GOT3 (cell line): ENCODE results near the gene GPR17.

Experiments
- DNase-seq: peaks from one replicate; lab custom pipeline; 2025; ENCODE audit warnings: mixed read lengths; lab: John Stamatoyannopoulos, UW

Gene GPR17

DNA sequence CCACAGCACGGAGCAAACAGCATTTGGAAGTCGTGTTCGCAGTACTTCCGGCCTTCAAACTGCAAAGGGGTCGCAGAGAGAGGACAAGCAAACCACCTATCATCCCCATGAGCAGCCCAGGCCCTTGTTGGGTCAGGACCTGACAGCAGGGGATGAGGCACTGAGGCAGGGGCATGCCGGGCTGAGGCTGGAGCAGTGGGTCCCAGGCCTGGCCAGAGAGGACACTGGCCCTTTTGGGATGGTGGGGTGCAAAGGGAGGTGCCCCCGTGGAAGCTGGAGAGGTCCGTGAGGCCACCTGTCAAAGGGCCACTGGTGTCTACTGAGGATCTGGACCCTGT is 8.9 kb downstream of the GPR17 start:
- DNase-seq: no peak

DNA sequence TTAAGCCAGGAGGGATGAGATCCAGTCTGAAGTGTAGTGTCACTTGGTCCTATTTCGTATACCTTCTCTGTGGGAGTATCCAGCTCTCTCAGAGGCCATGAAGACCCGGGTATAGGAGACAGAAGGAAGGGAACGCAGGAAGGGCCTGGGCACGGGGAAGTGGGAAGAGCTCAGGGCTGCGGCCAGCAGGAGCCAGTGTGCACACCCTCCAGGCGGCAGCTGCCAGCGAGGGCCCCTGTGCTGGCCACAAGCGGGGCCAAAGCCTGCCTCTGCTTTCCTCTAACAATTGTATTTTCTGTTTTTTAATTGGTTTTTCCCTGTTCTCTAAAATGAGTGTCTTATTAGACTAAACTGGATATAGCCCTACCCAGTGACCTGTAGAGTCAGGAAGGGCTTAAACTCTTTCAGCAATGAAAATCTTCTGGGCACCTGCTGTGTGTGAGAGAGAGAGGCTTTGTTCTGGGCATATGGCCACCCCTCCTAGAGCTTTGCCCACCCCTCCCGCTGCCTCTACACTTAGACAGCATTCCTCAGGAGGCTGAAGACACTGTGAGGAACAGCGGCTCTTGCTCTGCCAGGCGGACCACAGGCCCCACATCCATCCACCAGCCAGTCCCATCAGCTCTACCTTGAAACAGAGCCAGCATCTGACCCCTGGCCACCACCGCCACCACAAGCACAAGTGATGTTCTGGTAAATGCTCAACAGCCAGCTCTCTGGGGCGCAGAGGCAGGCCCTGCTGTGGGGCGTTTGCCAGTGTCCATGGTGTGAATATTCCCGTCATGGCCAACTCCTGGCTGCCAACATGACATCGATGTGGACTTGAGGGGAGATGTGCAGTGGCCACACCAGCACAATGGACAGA is 9.5 kb downstream of the GPR17 start:
- DNase-seq: no peak

DNA sequence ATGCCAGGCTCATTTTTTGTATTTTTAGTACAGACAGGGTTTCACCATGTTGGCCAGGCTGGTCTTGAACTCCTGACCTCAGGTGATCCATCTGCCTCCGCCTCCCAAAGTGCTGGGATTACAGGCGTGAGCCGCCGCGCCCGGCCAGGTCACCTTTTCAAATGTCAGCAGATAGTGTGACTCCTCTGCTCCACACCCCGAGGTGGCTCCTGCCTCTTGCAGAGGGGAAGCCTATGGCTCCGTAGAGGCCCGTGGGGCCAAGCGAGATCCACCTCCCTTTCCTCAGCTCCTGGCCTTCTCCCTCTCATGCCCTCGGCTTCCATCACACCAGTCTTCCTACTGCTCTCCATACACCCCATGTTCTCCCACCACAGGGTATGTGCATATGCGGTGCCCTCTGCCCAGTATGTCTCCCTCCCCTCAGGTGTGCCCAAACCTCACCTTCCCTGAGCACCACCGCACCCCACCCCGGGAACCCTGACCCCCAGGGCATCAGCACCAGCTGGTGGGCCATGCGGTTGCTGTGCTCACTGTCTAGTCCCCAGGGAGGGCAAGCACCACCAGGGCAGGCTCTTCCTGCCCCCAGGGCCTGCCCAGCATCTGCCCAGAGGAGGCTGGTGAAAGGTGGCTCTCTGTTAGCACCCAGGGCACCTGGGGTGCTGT is 10.7 kb downstream of the GPR17 start:
- DNase-seq: no peak

DNA sequence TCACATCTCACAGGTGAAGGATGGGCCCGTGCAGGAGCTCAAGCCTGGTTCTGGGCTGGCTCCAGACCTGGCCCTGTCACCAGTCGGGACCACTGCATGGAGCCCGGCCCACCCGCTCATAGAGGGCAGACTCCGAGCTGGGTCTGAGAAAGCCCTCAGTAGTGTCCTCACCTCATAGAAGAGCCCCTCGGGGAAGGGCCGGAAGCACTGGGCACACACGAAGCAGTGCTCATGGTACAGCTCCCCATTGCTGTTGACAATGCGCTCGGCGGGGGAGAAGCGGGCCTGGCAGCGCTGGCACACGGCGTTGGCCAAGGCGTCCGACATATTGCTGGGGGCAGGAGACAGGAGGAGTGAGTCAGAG is 11.3 kb downstream of the GPR17 start:
- no peak for DNase-seq

DNA sequence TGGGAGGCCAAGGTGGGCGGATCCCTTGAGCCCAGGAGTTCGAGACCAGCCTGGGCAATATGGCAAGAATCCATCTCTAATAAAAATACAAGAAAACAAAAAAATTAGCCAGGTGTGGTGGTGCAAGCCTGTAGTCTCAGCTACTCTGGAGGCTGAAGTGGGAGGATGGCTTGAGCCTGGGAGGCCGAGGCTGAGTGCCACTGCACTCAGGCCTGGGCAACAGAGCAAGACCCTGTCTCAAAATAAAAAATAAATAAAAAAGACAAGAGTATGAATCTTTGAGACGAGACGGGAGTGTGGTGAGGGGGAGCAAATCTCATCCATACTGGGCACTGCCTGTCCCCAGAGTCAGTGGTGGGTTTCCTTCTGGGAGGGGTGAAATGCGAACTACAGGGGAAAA is 12.2 kb downstream of the GPR17 start:
- no peak for DNase-seq

DNA sequence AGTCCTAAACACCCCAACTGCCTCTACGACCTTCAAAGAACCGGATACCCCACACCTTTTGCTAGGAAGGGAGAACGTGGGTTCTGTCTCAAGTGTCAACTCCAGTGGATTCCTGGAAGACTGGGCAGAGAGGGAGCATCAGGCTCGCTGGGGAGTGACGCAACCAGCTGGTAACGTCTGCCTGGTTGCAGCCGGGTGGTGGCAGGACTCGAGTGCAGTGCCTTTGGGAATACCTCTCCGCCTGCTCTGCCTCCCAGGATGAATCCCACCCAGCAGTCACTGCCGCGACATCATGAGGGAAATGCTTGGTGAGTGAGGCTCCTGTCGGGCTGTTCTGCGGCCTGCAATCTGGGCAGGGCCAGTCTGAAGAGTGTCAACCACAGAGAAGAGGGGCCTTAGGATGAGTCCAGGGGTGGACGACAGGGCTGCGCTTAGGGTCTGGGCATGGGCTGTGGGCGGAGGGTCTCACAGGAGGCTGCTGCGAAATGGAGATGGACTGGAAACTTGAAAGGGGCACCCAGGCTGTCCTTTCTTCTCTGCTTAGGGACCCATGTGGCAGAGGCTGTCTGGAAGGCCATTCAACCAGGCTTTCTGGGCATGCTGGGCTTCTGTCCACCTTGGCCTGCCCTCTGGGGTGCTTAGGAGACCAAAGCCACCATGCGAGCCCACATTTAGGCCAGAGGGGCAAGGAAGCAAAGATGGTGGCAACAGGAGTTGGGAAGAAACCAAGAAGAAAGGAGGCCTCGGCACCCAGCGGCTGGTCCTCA is 12.9 kb downstream of the GPR17 start:
- DNase-seq: no peak

DNA sequence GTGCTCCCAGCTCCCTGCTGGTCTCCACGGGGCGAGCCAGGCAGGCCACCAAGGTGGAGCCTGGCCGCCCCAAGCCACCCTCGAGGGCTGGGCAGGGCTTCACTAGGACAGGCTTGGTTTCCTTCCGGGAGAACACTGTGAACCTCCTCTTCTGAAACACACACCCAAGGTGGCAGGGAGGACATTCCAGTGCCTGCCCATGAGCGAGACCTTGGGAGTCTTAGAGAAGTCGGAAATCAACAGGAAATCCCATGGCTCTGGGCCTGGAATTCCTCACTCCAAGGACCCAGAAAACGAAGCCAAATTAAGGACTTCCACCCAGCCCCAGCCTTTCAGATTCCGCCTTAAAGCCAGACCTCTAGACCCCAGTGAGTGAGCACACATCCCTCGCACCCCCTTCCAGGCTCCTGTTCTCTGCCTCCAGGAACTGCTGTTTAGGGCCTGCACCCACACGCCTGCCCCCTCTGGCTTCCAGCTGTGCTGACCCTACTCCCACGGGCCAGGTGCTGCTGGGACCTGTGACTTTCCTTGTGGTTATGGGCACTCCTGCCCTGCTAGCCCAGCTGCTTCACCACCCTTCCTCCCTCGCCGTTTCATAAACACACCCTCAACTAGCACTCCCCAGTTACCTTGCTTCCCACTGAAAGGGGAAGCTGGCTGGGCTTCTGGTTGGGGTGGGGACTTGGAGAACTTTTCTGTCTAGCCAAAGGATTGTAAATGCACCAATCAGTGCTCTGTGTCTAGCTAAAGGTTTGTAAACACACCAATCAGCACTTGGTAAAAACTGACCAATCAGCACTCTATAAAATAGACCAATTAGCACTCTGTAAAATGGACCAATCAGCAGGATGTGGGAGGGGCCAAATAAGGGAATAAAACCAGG is 13.7 kb downstream of the GPR17 start:
- no peak for DNase-seq

DNA sequence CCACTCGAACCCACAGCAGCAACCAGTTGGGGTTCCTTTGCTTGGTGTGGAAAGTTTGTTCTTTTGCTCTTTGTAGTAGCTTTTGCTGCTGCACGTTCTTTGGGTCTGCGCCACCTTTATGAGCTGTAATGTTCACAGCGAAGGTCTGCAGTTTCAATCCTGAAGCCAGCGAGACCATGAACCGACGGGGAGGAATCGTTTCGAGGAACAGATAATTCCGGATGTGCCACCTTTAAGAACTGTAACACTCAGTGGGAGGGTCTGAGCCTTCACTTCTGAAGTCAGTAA is 14.3 kb downstream of the GPR17 start:
- DNase-seq: no peak

DNA sequence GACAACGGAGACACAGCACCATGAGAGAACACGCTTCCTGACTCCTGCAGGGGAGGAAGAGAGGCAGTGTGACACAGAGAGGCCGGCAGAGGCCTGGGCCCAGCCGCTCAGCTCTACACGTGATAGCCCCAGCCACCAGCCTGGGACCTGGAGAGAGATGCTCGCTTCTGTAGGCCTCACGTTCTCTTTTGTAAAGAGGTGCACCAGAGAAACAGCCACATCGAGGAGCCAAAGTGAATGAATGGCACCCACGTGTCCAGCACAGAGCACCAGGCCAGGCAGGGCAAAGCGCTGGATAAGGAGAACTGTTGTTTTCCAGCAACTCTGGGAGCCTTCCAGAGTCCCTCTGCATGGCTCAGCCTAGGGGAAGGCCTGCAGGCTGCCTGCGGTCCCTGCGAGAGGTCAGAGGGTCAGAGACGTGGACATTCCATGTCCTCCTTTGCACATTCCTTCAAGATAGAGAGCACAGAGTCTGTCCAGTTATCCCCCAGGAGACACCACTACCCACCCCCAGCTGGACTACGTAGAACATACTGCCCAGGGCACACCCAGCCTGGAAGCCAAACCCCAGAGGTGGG is 15.2 kb downstream of the GPR17 start:
- no peak for DNase-seq

DNA sequence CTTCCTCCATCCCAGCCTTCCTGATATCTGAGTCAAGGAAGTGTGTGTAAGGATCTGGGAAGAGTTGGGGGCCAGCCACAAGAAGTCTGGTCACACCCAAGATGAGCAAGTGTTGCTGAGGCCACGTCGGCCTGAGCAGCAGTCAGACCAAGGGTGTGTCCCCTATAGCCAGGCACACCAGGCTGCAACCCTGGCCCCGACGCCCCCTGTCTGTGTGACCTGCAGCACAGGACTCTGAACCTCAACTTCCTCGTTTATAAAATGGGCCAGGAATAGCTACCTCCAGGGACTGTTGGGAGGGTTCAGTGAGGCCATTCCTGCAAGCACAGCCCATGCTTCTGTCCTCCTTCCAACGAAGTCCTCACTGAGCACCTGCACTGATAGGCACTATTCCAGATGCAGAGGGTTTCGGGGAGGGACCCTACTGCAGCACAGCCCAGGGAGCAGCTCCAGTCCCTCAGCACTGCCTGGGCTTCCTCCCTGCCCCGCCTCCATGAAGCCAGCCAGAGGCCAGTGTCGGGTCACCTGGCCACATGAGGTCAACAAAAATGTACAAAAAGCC is 16.1 kb downstream of the GPR17 start:
- DNase-seq: no peak

DNA sequence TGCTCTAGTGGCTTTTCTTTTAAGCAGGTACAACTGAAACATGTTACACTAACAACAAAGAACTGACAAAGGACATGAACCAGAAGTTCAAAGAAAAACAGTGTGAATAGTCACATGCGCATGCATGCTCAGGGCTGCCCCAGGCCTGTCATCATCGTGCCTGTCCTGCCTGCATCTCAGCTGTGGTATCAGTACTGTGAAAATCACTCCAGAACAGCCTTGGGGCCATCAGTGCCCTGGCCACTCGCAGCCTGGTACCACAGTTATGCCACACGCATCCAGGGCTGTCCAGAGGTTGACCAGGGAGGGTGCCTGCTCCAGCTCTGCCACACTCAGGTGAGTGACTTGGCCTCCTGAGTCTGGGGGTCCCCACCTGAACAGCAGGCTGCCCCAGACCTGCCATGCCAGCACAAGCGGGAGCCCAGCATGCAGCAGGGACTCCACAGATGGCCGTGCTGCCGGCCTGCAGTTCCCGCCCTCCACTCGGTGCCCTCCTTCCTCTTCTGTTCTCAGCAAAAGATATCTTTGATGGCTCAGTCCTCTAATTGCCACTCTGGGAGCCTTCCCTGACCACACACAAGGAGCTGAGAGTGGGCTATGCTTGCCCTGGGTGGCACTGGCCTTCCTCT is 17.1 kb downstream of the GPR17 start:
- DNase-seq: no peak

DNA sequence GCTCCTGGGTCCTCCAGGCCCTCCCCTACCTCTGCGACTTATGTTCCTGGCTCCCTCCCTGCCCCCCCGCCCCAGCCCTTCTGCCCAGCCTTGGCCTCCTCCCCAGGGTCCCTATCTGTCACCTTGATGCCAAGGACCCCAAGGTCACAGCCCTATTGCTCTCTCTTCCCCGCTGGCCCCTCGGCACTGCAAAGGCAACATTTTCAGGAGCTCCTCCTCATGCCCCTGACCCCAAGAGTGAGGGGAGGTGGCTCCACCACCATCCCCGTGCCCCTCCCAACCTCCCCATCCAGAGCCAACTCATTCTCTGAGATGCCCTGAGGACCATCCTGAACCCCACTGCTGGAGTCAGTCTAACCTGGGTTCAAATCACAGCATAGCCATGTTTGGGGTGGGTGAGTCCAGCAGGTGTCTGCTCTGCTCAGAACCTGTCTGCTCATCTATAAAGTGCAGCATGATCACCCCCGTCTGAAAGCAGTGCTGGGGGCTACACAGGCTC is 17.7 kb downstream of the GPR17 start:
- DNase-seq: no peak

DNA sequence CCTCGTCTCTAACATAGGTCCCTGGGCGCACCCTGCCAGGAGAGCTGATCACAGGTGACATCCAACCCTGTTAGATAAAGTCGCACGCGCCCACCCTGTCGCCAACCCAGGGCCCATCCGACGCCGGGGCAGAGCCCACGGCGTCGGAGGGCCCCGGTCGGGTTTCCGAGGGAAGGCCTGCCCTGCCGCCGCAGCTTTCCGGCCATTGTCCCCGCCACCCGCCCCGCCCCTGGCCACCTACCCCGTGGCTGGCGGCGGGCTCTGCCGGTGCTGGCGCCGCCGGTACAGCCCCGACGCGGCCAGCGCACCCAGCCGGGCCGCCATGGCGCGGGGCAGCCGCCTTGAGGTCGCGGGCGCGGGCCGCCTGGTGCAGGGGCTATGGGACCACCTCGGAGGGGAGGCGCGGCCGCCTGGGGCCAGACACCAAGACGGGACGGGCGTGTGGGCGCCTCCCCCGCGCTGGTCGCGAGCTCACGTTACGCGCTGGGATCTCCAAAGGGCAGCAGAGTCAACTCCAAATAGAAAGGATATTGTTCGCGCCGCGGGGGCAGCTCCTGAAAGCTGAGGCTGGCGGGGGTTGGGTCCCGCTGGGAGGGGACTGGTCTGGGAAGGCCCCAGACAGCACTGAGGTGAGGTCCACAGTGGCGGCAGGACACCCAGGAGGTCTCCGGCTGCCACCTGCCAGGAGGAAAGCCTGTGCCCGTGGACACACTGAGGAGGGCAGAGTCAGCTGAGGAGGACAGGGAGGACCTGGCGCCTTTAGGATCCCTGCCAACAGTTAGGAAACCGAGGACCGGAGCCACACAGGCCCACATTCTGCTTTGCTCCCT is 18.3 kb downstream of the GPR17 start:
- no peak for DNase-seq

DNA sequence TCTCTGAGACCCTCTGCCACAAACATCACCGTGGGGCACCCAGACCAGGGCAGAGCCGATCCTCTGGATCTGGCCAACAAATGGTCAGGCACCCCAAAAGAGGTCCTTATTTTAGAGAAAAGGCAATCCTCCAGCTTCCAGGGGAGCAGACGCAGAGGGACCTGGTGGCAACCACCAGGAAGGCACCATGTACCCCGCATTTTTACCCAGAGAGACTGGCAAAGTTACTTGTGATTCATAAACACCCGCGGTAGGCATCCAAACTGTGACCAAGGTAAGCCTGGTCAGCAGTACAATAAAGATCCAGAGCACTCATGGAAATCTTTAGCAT is 18.9 kb downstream of the GPR17 start:
- DNase-seq: no peak

DNA sequence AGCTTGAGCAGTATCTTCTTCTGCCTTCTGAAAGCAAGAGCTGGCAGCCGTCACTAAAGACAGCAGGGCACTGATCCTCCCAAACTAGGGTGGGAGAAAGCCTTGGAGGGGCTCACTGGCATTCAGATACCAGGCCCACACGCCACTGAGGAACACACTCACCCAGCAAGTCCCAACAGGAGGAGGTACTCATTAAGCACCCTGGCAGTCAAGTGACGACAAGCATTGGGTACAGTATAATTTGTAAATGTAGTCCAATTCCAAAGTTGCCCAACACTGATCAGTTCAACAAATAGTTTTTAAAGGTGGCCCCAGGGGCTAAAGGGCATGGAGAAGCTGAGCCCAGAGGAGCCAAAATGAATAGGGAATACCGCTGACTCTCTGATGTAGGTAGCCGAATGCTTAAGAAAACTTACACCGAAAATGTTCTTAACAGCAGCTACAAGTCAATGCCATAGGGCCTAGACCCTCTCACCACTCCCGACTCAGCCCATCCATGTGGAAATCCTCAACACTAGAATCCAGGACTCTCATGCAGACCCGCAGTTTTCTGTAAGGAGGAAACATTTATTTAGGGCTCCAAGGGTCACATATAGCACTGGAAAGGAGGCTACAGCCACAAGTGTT is 19.4 kb downstream of the GPR17 start:
- DNase-seq: no peak

DNA sequence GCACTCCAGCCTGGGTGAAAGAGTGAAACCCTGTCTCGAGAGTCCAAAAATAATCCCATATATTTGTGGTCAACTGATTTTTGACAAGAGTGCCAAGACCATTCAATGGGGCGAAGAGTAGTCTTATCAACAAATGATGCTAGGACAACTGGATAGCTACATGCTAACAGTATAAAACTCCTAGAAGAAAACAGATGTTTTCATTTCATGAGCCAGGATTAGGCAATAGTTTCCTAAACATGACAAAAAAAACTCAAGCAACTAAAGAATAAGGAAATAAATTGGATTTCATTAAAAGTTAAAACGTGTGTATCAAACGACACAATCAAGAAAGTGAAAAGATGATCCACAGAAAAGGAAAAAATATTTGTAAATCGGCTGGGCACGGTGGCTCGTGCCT is 23.1 kb downstream of the GPR17 start:
- no peak for DNase-seq

DNA sequence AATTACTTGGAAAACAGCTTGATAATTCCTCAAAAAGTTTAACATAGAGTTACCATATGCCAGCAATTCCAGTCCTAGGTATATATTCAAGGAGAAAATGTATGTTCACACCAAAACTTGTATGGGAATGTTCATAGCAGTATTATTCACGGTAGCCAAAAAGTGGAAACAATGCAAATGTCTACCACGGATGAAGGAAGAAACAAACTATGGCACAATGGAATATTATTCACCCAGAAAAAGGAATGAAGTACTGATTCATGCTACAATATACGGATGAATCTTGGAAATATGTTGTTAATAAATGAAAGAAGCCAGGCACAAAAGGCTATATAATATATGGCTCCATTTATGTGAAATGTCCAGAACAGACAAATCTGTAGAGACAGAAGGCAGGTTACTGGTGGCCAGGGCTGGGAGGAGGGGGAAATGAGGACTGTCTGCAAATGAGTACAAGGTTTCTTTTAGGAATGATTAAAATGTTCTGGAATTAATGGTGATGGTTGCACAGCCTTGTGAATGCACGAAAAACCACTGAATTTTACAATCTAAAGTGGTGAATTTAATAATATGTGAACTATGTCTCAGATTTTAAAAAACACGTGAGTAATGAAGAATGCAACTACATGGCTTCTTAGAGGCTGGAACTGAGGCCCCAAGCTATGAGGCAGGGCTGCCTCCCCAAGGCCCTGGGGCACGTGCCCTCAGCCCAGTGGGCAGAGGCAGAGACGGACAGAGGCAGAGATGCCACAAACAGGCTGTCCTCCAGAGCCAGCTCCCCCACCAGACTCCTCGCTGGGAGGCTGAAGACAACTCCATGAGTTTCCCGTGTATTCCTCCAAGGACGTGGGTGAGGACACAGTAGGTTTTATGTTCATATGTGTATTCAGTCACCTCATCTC is 24.4 kb downstream of the GPR17 start:
- DNase-seq: no peak

DNA sequence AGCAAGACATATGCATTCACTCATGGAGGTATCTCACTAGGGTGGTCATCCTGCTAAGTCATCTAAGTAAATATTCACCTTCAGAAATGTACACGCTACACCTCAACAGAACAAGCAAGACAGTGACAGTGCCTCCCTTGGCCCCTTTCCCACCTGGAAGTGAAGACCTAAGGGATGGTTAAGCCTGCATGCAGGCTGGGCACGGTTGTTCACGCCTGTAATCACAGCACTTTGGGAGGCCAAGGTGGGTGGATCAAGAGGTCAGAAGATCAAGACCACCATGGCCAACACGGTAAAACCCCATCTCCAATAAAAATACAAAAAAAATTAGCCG is 25.0 kb downstream of the GPR17 start:
- DNase-seq: no peak
